ENCODE data around the gene RNF40.

The RNF40 gene

DNA sequence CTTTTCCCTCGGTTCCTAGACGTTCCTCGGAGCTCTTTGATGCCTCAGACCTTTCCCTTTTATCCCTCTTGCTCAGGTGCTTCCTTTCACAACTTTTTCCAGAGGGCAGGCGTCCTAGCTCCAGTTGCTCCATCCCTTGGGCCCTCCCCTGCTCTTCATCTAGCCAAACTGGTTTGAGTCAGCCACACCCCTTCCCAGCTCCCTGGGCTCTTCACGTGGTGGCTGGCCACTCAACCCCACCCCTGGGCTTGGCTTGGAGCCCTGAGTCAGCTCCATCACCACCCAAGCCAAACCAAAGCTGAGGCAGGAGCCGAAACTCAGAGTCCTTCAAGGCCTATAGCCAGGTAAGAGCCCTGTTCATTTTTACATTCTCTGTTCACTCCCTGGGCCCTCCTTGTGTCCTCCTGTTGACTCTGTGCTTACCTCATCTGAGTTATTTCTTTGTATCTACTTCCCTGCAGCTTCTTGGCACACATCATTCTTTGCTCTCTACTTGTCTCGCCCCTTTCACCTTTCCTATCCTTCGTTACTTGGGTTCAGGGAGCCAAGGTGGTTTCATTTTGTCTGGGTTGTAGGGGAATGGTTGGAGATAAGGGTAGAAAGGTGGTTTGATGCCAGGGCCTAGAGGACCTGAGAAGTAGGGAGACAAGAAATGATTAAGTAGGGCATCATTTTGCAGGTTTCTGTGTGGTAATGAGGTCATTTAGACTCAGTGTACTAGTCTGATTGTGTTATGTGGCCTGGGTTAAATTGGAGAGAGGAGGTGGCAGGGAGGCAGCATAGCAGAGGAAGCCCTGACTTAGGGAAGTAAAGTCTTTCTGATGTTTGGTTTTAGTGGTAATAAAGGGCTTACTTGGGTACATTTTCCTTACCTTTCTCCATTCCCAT, 21.5 kb upstream of the RNF40 start:
- peak; percentile 54 for DNase-seq

DNA sequence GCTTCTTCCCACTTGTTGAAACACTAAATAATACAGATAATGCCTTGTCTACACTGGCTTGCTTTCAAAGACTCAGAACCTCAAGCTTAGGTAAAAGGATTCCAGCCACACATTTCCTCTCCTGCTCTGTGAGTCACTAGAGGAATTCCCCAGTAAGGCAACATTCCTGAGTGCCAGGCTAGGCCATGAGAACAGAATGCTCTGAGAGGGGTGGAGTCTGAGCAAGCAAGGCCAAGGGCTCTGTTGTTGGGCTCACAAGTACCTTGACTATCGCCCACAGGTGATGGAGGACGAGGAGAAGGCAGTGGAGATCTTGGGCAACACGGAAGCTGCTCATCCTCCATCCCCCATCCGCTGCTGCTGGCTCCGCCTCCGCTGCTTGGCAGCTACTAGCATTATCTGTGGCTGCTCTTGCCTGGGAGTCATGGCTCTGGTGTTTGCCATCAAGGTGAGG, 20.6 kb upstream of the RNF40 start:
- DNase-seq = peak; percentile 77

DNA sequence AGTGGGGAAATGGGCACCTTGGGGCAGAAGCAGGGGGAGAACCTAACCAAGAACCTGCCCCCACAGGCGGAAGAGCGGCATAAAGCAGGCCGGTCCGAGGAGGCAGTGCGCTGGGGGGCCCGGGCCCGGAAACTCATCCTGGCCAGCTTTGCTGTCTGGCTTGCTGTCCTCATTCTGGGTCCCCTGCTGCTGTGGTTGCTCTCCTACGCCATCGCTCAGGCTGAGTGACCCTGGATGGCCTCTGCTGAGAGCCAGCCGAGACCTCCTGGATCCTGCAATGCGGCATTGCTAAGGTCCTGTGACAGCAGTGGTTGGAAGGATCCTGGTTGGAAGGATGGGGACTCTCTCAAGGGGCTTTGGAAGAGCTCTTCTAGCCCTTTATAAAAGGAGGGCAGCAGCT, 18.4 kb upstream of the RNF40 start:
- DNase-seq = no peak

DNA sequence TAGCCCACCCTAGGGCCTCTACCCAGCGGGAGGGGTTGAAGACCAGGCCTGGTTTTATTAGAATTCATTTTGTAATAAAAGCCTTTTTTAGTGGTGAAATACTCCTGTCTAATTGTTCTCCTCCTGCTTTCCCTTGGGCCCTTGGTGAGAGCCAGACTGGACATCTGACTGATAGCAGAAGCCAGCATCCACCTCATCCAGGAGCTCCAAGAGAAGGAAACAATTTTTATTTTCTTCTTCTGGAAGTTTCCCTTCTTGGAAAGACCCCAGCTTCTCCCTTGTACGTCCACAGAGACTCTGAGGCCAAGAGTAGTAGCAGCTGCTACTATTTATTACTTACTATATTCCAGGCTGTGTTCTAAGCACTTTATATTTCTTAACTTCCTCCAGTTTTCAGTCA, 17.9 kb upstream of the RNF40 start:
- no peak for DNase-seq

DNA sequence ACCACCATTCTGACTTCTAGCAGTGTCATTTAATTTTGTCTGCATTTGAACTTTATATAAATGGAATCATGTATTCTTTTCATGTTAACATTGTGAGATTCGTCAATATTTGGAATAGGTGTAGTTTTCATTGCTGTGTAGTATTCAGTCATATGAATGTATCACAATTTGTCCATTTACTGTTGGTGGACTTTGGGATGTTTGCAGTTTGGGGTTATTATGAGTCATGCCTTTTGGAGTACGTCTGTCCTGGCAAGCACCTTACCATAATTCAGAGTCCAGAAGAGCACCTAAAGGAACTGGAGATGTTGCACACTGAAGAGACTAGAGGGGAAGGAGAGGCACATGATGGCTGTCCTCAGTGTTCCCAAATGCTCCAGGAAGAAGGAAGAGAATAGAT, 17.0 kb upstream of the RNF40 start:
- DNase-seq = no peak

DNA sequence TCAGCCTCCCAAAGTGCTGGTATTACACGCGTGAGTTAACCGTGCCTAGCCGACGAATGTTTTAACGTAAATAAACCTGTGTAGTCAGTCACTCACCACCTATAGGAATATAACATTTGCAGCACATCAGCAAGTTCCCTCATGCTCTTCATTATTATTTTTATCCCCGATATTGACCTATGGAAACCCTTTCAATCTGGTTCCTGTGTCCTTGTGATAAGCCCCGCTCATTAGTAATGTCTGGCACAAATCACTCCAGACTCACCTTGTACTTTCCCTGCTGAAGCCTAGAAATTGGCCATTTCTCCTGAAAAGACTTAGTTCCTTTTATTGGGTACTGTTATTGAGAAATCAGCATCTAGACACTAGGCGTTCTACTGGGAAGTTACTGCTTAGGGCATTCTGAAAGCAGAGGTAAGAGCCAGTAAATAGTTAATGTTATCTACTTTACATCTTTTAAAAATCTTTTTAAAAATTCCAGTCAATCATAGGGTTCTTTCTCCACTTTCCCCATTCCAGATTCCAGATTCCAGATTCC, 15.4 kb upstream of the RNF40 start:
- DNase-seq = no peak

DNA sequence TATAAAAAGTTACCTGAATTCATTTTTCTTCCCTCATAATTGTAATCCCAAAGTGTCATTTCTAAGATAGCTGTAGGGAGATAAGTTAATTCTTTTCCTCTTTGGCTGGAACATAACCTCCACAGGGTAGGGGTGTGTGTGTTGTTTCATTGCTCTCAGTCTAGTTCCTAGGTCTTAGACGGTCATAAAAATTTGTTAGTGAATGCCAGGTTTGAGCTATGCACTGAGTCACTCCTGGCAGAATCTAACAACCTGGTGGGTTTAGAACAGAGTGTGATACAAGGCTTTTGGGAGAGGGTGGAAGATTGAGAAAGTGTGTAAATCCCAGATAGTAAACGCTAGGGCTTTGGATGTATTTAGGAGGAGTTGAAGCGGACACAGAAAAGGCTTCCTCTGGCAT, 14.8 kb upstream of the RNF40 start:
- no peak for DNase-seq

DNA sequence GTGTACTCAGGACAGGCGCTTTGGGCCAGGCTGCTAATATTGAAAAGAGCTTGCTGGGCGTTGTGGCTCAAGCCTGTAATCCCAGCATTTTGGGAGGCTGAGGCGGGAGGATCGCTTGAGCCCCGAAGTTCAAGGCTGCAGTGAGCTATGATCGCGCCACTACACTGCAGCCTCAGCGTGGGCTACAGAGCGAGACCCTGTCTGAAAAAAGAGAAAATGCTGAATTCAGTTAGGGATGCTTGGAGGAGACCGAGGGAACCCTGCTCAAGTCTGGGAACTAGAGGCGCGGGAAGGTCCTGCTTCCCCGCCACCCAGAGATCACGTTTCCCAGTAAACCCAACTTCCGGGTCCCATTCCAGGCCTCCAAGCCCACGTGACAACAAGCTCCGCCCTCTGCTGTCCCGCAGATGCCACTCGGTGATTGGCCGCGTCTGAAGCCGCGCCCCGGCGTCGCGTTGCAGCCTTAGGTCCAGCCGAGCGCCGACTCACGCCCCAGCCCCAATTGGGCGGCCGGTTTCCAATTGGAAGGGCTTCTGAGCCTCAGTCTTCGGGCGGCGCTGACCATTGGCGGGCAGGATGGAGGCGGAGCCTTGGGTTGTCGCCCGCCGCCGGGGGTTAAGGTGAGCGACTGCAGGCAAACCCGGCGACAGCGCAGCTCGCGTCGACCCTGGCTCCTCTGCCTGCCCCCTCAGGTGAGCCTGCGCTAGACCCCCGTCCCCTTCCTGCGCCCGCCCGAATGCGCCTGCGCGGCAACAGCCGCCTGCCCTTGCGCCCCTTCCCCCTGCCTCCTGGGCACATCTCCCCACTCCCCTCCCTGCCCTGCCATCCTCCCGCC, 14.1 kb upstream of the RNF40 start, which contains the start of gene PHKG2:
Gene PHKG2, plus strand, starts transcription at position 627 of the 835 bp plus-strand sequence. CDS start 396 bp downstream, outside the sequence.
- DNase-seq = peak; percentile 99

DNA sequence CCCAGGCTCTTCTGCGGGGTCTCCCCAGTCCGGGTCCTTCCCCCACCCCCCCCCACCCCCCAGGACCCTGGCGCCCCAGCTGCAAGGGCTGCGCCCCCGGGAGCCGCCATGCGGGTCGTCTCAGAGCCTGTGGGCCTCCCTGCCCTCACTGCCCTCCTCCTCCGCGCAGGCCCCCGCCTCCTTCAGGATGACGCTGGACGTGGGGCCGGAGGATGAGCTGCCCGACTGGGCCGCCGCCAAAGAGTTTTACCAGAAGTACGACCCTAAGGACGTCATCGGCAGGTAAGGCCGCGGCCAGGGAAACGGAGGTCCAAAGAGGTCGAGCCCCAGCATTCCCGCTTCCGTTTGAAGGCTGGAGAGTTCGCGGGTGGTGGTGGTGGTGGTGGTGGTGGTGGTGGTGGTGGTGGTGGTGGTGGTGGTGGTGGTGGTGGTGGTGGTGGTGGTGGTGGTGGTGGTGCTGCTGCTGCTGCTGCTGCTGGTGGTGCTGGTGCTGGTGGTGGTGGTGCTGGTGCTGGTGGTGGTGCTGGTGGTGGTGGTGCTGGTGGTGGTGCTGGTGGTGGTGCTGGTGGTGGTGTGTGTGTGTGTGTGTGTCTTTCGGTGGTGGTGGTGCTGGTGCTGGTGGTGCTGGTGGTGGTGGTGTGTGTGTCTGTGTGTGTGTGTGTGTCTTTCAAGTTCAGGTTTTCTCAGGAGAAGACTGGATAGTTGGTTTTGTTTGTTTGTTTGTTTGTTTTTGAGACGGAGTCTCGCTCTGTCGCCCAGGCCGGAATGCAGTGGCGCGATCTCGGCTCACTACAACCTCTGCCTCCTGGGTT, 13.3 kb upstream of the RNF40 start:
- peak; percentile 20 for DNase-seq

DNA sequence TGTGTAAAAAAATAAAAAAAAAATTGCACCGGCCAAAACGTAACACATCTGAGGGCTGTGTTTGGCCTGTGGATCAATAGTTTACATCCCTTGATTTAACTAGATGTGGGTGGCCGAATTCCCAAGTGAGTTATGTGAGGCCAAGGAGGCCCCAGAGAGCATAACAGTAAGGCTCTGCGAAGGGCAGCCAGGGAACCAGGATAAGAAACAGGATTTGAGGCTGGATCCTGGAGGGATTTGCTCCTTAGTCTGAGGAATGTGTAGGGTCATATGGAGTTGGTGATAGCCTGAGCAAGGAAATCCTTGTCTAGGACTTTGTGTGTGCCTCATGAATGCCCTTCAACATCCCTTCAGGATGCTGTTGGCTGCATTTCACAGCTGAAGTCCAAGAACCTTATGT, 11.9 kb upstream of the RNF40 start:
- DNase-seq = no peak

DNA sequence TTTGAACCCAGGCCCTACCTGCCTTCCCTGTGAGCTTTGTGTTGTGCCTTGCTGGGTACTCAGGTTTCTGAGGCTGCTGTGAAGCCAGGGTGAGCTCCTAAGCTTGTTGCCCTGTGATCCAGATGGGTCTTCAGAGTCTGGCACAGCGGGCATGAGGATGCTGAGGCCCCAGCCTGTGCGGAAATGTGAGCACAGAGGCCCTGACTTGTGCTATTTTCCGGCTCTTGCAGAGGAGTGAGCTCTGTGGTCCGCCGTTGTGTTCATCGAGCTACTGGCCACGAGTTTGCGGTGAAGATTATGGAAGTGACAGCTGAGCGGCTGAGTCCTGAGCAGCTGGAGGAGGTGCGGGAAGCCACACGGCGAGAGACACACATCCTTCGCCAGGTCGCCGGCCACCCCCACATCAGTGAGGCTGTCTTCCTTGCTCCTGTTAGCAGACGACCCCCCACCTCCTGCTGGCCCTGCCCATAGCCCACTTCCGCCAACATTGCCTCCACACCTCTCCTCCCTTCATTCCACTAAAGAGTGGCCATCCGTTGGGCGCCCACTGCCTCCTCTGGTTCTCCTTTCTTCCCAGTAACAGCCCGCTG, 11.2 kb upstream of the RNF40 start:
- DNase-seq = no peak

DNA sequence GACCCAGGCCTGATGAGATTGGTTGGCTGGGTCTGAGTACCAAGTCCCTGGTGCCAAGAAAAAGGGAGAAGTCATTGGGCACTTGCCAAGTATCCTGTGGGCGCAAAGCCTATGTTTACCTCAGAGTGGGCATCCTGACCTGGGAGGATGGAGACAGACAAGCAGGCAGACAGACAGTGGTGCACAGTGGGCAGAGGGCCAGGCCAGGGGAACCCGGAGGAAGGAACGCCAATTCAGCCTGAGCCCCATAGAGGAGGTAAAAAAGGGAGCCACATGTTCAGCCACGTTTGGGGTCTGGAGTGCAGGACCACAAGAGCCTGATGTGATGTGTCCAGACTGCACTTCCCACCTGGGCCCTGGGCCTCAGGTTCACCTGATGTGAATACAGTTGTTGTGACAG, 8.5 kb upstream of the RNF40 start:
- DNase-seq = no peak

DNA sequence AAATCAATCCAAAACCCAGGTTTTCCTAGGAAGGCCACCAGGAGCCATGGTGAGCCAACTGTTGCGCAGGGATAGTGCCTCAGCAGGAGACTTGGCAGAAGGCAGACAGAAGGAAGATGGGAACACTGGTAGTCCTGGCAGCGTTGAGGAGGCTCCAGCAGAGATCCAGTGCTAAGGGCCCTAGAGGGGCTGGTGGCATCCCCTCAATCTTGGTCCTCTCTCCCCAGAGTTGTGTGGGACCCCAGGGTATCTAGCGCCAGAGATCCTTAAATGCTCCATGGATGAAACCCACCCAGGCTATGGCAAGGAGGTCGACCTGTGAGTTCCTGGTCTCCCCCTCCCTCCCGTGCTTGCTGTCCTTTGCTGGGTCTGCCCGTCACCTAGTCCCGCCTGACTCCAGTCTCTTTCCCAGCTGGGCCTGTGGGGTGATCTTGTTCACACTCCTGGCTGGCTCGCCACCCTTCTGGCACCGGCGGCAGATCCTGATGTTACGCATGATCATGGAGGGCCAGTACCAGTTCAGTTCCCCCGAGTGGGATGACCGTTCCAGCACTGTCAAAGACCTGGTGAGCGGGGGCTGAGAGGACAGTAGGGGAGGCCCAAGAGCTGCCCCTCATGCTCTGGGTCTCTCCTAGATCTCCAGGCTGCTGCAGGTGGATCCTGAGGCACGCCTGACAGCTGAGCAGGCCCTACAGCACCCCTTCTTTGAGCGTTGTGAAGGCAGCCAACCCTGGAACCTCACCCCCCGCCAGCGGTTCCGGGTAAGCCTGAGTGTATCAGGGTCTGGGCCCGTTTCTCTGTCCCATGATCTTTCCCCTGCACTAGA, 6.0 kb upstream of the RNF40 start:
- no peak for DNase-seq

DNA sequence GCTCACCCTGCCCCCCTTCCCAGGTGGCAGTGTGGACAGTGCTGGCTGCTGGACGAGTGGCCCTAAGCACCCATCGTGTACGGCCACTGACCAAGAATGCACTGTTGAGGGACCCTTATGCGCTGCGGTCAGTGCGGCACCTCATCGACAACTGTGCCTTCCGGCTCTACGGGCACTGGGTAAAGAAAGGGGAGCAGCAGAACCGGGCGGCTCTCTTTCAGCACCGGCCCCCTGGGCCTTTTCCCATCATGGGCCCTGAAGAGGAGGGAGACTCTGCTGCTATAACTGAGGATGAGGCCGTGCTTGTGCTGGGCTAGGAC, 5.4 kb upstream of the RNF40 start:
- no peak for DNase-seq

DNA sequence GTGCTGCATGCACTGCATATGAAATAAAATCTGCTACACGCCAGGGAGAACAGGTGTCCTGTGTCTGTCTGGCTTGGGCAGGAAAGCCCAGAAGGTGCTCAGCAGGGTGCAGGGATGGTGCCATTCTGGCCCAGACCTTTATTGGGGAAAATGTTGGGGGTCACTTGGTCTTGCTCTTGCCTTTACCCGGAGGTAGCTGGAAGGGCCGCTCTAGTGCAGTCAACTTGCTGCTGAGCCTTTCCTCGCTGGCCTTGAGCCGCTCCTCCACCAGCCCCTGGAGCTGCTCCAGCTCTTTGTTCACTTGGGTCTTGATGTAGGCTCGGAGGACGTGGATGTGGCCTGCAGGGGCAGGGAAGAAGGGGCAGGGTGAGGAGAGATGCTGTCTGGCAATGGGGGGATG, 4.8 kb upstream of the RNF40 start:
- DNase-seq = no peak

DNA sequence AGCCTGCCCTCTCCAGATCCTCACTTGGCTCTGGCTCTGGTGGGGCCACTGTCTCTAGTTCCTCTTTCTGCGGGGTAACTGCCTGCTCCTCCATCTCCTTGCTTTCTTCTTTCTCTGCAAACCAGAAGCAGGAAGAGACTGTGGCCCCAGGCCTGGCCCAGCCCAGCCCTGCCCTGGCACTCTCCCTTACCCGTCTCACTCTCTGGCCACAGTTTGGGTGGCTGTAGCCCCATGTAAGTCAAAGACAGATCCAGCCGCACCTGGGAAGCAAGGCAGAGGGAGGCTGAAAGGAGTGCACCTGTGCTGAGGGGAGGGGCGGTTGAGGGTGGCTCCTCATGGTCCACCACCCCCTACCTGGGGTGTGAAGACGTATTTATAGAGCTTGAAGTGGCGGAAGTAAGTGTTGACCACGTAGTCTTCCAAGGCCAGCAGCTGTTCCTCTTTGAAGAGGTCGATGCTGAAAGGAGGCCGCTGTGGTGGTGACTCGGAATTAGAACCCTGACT, 3.1 kb upstream of the RNF40 start:
- no peak for DNase-seq

DNA sequence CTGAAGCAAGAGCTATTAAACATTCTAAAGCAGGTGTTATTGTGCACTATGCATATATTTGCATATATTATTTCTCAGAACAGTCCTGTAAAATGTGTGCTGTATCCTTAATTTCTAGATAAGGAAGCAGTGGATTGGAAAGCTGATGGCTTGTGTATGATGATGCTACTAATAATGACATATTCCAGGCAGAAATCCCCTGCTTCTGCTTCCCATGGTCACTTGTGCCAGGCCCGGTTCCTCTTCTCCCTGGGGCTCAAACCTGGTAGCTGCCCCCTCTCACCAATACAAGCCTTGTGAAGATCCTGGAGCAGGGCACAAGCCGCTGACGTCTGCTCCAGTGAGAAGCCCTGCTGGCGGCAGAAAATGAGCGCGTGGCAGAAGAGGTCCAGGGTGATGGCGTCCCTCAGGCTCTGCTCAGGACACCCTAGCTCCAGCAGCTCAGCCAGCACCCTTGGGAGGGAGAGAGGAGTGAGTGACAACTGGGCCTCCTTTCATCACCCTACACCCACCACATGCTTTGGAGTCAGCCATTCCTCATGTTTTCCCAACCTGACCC, 2.0 kb upstream of the RNF40 start:
- DNase-seq = no peak

DNA sequence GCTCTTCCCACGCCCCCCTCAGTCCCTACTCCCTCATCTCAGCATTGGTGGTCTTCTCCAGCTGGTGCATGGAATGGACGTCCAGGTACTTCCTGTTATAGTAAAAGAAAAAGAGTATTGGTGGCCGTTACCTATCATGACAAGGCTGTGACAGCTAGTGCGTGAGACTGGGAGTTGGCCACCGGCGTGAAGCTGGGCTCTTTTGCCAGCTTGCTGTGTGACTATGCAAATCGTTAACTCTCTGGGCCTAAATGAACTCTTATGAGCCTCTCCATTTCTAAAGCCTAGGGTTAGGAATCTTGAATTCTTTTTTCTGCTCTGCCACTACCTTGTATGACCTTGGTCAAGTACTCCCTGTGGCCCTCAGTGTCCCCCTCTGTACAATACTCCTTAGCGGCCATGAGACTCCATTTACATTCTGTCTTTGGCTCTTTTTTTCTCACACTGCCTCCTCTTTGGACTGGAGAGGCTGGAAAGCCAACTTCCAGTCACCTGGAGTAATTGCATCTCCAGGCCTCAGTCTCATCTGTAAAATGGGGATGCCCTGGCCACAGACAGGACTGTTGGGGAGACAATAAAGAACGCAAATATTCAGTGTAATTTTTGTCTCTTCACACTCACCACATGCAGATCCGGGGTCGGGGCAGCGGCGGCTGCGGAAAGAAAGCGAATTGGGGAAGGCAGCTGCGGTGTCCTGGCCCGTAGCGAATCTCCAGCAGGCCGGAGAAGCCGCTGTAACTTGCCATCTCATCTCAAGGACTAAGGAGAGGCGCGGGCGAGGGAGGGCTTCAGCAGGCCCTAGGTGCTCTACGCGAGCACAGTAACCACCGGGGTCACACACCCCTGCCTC, 1.3 kb upstream of the RNF40 start:
- DNase-seq = no peak

DNA sequence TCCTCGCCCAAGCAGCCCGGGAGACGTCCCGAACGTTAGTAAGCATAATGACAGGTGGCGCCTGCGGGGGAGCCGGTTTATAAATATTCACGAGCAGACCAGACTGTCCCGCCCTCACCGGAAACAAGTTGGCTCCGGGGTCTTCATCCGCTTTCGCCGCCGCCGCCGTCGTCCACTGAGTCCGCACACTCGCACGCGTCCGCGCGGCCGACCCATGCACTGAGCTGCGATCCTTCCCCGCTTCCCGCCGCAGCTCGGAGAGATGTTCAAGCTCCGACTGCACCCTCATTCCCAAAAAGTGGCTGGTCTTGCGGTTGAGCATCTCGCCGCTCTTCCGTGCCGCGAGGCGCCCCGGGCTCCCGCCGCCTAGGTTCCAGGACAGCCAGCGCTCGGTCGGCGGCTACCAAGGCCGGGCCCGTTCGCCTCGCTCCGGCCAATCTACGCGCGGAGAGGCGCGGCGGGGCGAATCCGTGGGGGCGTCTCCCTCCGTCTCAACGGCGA, 645 bp upstream of the RNF40 start:
- DNase-seq = no peak

All from fibroblast of skin of scalp (primary cell).